ENCODE data around the gene EYA3. TPM values are rescaled to one million over a fixed set of nuclear protein-coding genes. Genes with fewer than 3 reads are reported as not detected.
"Not testable (repeated sequence)": the region's sequence is repeated elsewhere in the genome, so short reads cannot be mapped to it uniquely, and the experiment has no call there.

EYA3 gene
- total RNA-seq, 1 donor from 2014 or later, result 16.0 TPM

DNA sequence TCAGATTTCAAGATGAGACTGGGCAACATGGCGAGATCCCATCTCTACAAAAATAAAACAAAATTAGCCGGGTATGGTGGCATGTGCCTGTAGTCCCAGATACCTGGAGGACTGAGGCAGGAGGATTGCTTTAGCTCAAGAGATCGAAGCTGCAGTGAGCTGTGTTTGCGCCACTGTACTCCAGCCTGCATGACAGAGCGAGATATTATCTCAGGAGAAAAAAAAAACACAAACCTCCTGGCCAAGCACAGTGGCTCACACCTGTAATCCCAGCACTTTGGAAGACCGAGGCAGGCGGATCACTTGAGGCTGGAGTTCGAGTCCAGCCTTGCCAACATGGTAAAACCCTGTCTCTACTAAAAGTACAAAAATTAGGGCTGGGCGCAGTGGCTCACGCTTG, 85.8 kb downstream of the EYA3 start:
- H3K4me3 ChIP-seq, result no peak overlapping the region
- no peaks in the 10 kb centered on the region for H3K4me1 ChIP-seq
- TF ChIP-seq POLR2A (IDR thresholded peaks at IDR 0.05) (no peak), CTCF (IDR thresholded peaks at IDR 0.05) (no peak), POLR2AphosphoS5 (IDR thresholded peaks at IDR 0.05; ENCODE audit: insufficient read depth in 1 of 2, low read depth in 1 of 2) (no peak)
- peaks cover 0 to 52% of the 10 kb centered on the region in 2 donors for H3K36me3 ChIP-seq
- intact Hi-C loops (cut with DNase I), result no loop called here
- no peak for DNase-seq (ENCODE audit: extremely low spot score in 2 of 2)
- no peaks in the 10 kb centered on the region for H3K27me3 ChIP-seq
- no peaks in the 10 kb centered on the region for H3K9me3 ChIP-seq
- no peak overlapping the region for H3K27ac ChIP-seq

DNA sequence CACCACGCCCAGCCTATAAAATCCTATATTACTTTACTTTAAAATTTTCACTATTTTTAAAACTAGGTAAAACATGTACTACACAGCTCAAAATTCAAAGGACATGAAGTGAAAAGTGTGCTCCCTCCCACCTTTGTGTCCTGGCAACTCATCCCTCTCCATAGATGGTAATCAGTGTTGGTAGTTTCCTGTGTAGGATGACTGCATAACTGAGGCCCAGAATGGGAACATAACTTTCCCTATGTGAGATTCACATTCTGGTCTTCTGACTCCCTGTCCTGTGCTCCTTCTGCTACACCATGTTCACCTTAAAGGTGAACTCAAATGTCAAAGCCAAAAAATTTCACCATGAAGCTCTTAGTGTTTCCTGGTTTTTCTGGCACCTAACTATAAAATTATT, 89.4 kb downstream of the EYA3 start:
- intact Hi-C loops (cut with DNase I), result no loop called here
- TF ChIP-seq POLR2AphosphoS5 (IDR thresholded peaks at IDR 0.05; ENCODE audit: insufficient read depth in 1 of 2, low read depth in 1 of 2) (no peak), POLR2A (IDR thresholded peaks at IDR 0.05) (no peak), CTCF (IDR thresholded peaks at IDR 0.05) (no peak)
- no peak for DNase-seq (ENCODE audit: extremely low spot score in 2 of 2)
- H3K36me3 ChIP-seq, result peaks cover 0 to 67% of the 10 kb centered on the region in 2 donors
- H3K4me3 ChIP-seq, result no peak overlapping the region
- H3K27ac ChIP-seq, result no peak overlapping the region
- H3K4me1 ChIP-seq, result no peaks in the 10 kb centered on the region
- H3K27me3 ChIP-seq, result no peaks in the 10 kb centered on the region
- H3K9me3 ChIP-seq, result no peaks in the 10 kb centered on the region

GRCh38 chr1:27994526-27994925, 93.9 kb downstream of the EYA3 start:
- H3K9me3 ChIP-seq; H3K4me3 ChIP-seq; H3K27me3 ChIP-seq; H3K4me1 ChIP-seq; intact Hi-C loops (cut with DNase I); DNase-seq (ENCODE audit: extremely low spot score in 2 of 2); H3K27ac ChIP-seq: not testable (repeated sequence)
- peaks cover 0 to 68% of the 10 kb centered on the region in 2 donors for H3K36me3 ChIP-seq

- Histone ChIP-seq H3K4me3 (no peak overlapping the region), H3K4me1 (no peaks in the 10 kb centered on the region), H3K9me3 (no peaks in the 10 kb centered on the region), H3K36me3 (peaks cover 0 to 68% of the 10 kb centered on the region in 2 donors), H3K27me3 (no peaks in the 10 kb centered on the region), H3K27ac (no peak overlapping the region)
- DNase-seq (ENCODE audit: extremely low spot score in 2 of 2), result no peak
- intact Hi-C loops (cut with DNase I), result no loop called here
- TF ChIP-seq CTCF (IDR thresholded peaks at IDR 0.05) (no peak), POLR2A (IDR thresholded peaks at IDR 0.05) (no peak), POLR2AphosphoS5 (IDR thresholded peaks at IDR 0.05; ENCODE audit: insufficient read depth in 1 of 2, low read depth in 1 of 2) (no peak)
Measured at GRCh38 chr1:27994060-27994459, 94.3 kb downstream of the EYA3 start.

DNA sequence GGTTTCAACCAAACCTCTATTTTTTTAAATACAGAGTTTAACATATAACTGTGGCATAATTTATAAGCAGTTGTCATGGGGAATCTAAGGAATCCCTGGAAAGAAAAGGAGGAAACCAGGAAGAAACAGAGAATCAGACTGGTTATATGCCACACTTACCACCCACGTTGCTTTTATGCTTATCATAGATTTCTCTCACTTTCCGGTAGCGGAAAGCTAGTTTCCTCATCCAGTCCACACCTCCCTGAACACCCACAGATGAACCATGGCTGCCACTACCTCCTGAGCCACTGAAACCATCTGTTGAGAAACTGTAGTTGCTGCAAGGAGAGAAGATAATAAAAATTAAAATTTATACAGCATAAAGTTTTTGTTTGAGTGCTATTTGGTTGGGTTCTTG, 95.2 kb downstream of the EYA3 start:
- DNase-seq (ENCODE audit: extremely low spot score in 2 of 2), result no peak
- Histone ChIP-seq H3K4me1 (no peaks in the 10 kb centered on the region), H3K4me3 (no peak overlapping the region), H3K36me3 (peaks cover 0 to 68% of the 10 kb centered on the region in 2 donors), H3K9me3 (no peaks in the 10 kb centered on the region), H3K27ac (no peak overlapping the region), H3K27me3 (no peaks in the 10 kb centered on the region)
- TF ChIP-seq CTCF (IDR thresholded peaks at IDR 0.05) (no peak), POLR2A (IDR thresholded peaks at IDR 0.05) (no peak), POLR2AphosphoS5 (IDR thresholded peaks at IDR 0.05; ENCODE audit: insufficient read depth in 1 of 2, low read depth in 1 of 2) (no peak)
- intact Hi-C loops (cut with DNase I), result no loop called here

- H3K9me3 ChIP-seq, result no peaks in the 10 kb centered on the region
- peaks cover 0 to 68% of the 10 kb centered on the region in 2 donors for H3K36me3 ChIP-seq
- no peak for DNase-seq (ENCODE audit: extremely low spot score in 2 of 2)
- no peak overlapping the region for H3K4me3 ChIP-seq
- H3K4me1 ChIP-seq, result no peaks in the 10 kb centered on the region
- TF ChIP-seq POLR2AphosphoS5 (IDR thresholded peaks at IDR 0.05; ENCODE audit: insufficient read depth in 1 of 2, low read depth in 1 of 2) (no peak), CTCF (IDR thresholded peaks at IDR 0.05) (no peak), POLR2A (IDR thresholded peaks at IDR 0.05) (no peak)
- no peak overlapping the region for H3K27ac ChIP-seq
- intact Hi-C loops (cut with DNase I), result no loop called here
- H3K27me3 ChIP-seq, result no peaks in the 10 kb centered on the region
Measured at GRCh38 chr1:27992276-27992675, 96.1 kb downstream of the EYA3 start.

All from vagina (tissue), 2 donors.